ENCODE measurements around the gene HMGCS1.
"Not testable (repeated sequence)": the region's sequence is repeated elsewhere in the genome, so short reads cannot be mapped to it uniquely, and the experiment has no call there.

HMGCS1 gene

DNA sequence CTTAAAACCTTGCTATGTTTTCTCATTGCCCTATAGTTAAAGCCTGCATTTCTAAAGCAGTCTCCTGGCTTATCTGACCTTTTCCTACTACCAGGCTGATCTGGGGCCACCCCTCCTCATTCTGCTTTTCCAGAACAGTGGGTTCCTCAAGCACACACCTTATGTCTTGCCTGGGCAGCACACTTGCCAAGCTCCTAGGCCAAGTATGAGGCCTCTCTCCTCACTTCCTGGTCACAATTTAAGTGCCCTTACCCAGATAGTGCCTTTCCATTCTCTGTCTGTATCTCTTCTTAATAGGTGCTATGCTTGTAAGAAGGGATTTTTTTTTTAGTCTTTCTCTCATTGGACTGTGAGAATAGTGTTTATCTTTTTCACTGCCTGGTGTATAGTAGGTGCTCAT, 39.7 kb downstream of the HMGCS1 start:
- DNase-seq (ENCODE audit: low read depth): no peak

DNA sequence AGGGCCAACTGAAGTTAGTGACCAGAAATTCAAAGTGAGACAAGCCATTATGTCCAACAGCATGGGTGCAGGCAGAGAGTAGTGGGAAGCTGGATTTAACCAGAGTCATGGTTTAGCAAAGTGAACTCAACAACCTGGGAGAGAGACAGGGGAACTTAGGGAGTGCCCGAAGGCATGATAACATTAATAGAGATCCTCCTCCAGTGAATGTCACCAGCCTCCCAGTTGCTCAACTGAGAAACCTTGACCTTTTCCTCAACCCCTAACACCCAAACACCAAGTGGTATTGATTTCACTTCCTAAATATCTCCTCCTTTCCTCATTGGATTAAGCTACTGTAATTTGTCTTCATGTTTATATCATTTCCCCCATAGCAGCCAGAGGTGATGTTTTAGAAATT, 42.6 kb downstream of the HMGCS1 start:
- no peak for DNase-seq (ENCODE audit: low read depth)

DNA sequence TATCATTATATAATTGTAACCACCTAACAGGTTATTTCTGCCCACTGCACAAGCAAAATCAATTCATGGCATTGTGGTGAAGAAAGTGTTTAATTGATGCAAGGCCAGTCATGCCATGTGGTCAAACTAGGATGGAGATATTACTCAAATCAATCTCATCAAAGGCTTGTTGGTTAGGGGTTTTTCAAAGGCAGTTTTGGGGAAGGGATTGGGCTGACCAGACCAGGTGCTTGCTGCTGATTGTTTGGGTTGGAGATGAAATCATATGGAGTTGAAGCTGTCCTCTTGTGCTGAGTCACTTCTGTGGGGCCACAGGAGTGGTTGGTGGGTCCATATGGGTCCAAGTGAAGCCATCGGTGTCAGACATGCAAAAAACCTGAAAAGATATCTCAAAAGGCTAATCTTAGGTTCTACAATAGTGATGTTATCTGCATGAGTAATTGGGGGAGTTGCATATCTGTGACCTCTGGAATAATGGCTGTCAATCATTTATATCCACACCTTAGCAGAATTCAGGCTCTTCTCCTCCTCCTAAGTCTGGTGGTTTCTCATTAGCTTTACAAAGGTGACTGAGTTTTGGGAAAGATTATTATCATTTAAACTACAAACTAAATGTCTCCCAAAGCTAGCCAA, 44.9 kb downstream of the HMGCS1 start:
- DNase-seq (ENCODE audit: low read depth): no peak

DNA sequence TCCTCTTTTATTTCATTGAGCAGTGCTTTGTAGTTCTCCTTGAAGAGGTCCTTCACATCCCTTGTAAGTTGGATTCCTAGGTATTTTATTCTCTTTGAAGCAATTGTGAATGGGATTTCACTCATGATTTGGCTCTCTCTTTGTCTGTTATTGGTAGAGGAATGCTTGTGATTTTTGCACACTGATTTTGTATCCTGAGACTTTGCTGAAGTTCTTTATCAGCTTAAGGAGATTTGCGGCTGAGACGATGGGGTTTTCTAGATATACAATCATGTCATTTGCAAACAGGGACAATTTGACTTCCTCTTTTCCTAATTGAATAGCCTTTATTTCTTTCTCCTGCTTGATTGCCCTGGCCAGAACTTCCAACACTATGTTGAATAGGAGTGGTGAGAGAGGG, 50.9 kb downstream of the HMGCS1 start:
- DNase-seq (ENCODE audit: low read depth): not testable (repeated sequence)

DNA sequence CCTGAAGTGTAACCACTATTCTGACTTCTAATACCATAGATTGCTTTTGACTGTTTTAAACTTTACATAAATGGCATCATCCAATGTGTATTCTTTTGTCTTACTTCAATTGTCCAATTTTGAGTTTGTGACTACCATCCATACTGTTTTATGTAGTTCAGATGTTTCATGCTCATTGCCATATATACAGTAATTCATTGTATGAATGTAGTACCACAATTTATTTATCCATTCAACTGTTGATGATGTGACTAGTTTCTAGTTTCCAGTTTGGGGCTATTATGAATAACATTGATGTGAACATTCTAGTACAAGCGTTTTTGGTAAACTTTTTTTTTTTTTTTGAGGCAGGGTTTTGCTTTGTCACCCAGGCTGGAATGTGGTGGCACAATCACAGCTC, 55.1 kb downstream of the HMGCS1 start:
- DNase-seq (ENCODE audit: low read depth): no peak

DNA sequence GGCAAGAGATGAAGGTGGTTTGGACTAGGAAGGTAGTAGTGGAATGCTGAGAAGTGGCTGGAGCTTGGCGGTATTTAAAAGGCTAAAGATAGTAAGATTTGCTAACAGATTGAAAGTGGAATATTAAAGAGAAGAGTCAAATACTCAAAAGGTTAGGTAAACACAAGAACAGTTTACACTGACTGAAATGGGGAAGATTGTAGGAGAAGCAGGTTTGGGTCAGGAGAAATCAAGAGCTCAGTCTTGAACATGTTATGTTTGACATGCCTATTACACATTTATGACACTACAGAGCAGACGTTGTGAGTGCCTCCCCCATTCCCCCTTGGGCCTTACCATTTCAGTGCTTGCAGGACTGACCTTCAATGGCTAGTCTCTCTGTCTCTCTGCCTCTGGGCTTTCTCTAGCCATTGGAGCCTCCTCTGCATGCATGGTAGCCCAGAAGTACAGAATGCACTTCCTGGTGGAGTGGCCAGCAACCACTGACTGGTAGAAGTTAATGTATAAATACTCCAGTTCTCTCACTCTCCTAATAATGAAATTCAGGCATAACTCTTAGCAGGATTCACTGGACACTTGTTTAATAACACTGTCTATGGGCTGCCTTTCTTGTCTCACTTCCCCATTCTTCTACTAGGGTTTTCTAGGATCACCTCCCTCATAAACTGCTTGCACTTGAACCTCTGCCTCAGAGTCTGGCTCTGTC, 56.8 kb downstream of the HMGCS1 start:
- no peak for DNase-seq (ENCODE audit: low read depth)

DNA sequence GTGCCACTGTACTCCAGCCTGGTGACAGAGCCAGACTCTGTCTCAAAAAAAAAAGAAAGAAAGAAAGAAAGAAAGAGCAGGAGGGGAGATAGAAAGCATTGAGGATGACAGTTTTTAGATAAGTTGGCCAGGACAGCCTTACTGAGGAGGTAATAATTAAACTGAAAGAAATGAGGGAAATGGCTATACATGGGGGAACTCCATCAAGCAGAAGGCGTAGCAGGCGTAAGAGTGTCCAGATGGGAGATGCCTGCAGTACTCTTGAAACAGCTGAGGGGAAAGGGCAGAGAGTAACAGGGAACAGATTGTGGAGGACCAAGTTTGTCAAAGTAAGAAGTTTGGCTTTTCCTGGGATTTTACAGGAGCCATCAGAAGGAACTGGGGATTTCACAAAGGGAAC, 57.5 kb downstream of the HMGCS1 start:
- DNase-seq (ENCODE audit: low read depth): no peak

DNA sequence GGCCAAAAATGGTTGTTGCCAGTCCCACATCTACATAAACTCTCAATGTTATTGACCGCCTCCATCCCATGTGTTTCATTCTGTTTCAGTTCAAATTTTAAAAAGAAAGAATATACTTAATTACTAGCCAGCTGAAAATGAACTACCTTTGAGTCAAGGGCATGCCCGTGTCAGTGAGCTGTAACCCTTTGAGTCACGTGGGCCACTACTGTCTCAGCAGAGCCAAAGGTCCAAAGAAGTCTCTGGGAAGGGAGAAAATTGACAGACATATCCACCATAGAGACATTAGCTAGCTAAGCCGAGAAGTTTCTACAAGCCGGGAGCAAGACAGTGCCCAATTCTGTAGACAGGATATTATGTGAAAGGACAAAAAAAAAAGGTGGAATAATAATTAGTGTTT, 61.5 kb downstream of the HMGCS1 start:
- DNase-seq (ENCODE audit: low read depth): no peak

DNA sequence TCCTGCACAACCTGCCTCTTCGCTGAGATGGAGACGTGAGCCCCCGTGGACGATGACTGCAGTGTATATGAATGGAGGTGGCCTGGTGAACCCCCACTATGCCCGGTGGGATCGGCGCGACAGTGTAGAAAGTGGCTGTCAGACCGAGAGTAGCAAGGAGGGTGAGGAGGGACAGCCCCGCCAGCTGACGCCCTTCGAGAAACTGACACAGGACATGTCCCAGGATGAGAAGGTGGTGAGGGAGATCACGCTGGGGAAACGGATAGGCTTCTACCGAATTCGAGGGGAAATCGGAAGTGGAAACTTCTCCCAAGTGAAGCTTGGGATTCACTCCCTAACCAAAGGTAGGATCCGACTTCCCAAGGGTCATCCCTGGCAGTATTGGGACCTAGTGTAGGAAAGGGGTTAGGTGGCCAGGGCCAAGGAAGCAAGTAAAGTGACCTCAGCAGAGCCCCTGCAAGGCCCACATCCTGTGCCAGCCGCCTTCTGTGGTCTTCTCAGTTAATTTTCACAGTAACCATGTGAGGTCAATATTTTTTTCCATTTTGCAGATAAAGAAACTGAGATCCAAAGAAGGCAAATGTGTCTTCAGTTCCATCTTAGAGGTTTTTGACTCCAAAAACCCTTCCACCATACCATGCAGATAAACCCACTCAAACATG, 67.4 kb downstream of the HMGCS1 start:
- no peak for DNase-seq (ENCODE audit: low read depth)

DNA sequence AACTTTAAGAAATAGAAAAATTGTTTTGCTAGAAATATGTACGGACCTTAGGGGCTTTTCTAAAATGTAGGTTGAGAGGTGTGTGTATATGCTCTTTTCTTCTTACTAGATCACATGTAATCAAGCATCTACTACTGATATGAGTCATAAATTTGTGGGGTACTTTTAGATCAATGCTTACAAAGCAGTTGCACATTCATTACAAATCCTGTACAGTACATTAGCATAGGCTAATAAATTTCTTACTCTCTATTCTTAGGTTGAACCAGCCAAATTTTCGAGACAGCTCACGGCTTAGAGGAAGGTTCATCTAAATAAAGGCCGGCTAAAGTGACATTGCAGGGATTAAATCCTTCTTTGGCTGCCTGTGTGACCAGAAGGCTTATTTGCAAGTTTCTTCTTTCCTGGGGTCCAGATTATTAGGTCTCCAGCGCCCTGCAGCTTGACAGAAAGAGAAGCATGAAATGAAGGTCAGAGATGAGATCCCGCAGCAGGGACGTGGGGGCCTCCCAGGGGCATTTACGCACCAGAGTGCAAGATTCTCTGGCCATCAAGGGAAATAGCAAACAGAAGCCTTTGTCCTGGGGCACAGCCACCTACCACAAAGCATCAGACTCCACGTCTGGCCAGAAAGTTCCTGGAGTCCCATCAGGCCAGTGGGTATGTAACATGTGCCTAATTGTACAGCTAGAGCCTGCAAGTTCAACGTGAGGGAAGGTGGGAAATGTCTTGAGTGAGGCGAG, 68.2 kb downstream of the HMGCS1 start:
- no peak for DNase-seq (ENCODE audit: low read depth)

DNA sequence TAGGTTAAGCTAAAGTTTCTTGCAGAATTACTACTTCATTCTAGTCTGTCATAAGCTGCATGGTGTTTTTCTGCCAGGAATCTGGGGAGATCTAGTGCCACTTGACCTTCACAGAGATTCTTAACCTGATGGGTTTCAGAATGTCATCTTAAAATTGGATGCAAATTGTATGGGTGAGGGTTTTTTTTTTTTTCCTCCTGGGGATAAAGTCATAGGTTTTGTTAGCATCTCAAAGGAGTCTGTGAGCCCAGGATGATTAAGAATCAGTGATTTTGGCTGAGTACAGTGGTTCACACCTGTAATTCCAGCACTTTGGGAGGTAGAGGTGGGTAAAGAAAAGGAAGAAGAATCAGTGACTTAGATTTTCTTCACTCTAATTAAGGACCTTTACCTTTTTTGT, 69.9 kb downstream of the HMGCS1 start:
- DNase-seq (ENCODE audit: low read depth): no peak

DNA sequence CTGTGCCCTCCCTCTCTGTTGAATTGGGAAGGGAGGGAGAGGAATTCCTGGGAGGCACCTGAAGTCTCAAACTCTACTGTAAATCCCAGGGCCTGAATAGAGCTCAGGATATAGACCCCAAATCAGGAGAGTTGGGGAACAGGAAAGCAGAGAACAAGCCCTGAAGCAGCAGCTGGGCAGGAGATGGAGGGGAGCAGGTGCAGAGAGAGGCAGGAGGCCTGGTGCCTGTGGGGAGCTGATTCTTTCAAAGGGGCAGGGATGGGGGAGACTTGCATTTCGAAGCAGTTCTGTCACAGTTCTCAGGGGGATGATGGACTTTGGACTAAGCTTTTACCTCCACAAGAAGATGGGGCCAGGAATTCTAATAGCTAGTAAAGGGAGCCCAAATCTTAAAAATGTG, 71.0 kb downstream of the HMGCS1 start:
- no peak for DNase-seq (ENCODE audit: low read depth)
